Germinal center (tissue), 1 donor: ENCODE measurements around the gene TLX1.

Experiments used
- DNase-seq: peaks from one replicate; pipeline ENCODE4 v3.0.0; 2012; ENCODE audit warnings: mixed read lengths, low spot score

Gene TLX1

DNA sequence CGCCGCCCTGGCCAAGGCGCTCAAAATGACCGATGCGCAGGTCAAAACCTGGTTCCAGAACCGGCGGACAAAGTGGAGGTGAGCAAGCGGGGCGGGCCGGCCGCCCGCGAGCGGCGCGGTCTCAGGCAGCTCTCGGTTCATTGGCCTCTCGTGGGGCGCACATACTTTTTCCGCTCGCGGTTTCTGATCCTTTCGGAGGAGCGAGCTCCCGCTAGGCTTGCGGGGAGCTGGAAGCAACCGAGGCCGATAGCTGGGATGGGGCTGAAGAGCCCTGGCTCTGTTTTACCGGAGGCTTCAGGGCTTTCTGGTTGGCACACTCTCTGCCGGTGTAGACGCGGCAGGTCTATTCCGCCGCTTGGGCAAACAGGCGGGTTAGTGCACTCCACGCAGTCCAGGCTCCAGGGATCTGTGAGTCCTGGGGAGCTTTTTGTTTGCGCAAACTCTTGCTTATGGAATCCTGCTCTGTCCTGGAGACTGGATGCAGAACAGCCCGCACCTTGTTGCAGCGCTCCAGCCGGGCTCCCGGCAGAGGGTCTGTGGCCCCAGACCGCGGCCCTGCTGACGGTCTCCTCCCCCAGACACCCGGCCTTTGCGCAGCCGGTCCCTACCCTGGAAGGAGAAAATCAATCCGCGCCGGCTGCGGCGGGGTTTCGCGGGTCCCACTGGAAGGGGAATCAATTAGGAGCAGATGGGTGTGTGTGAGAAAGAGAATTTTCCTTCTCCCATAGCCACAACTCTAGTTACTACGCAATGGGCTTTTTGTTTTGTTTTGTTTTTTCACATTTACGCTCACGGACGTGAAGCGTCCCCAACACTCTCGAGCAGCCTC lies 3.4 kb downstream of the TLX1 start:
- no peak for DNase-seq

DNA sequence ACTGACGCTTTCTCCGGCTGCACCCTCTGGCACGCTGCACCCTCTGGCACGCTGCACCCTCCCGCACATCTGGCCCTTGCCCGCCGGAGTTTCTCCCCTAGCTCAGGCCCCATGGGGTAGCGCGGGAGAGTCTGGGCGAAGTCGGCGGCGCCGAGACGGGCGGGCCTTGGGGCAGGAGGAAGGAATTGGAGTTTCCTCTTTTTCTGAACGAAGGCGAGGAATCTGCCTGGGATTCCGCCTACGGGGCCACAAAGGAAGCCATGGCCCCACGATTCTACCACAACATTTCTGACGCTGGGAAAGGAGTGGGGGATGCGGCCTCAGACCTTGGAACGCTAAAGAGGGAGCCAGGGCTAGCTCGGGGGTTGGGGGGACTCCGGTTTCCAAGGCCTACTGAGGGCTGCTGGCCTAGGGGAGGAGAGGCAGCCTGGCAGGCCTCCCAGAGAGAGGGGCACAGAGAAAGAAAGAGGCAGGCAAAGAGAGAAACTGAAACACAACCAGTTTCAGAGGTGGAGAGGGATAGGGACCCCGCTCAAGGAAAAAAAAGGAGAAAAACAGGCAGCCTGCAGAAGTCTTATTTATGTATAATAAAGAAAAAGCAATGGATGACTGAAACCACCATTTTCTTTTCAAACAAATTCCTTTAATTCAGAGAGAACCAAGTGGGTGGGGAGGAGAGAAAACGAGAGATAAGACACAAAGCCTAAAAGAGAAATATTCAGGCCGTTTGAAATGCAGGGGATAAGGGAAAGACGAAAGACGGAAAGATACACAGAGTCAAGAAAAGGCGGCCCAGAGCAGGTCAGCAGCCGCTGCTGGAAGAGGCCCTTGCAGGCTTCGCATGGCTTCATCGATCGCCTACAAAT lies 4.3 kb downstream of the TLX1 start:
- no peak for DNase-seq

DNA sequence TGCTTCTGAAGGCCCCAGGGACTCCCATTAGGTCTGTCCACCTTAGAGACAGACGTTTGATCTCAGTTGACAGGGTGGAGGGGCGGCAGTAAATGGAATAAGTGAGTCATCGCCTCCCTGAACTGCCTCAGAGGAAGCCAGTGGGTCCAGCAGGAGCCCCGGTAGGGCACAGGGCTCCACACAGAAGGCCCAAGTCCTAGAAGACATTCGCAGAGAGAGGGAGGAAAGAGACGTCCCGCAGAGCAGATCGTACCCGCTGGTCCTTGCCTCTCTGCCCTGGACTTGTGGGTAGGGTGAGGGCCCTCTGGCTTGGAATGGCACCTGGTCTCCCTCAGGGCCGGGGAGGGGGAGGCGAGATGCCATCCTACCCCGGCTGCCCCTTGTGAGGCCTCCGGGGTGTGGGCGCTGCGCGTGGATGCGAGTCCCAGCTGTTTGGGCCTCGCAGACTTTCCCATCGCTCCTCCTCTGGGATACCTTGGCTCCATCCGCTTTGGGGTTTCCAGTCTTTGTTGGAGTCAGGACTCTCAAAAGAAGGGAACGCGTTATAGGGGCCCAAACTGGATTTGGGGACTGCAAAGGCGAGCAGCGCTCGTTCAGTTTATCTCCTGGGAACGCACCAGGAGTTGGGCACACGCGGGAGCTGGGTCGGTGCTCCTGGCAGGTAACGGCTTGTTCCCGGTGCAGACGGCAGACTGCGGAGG lies 5.1 kb downstream of the TLX1 start:
- no peak for DNase-seq

DNA sequence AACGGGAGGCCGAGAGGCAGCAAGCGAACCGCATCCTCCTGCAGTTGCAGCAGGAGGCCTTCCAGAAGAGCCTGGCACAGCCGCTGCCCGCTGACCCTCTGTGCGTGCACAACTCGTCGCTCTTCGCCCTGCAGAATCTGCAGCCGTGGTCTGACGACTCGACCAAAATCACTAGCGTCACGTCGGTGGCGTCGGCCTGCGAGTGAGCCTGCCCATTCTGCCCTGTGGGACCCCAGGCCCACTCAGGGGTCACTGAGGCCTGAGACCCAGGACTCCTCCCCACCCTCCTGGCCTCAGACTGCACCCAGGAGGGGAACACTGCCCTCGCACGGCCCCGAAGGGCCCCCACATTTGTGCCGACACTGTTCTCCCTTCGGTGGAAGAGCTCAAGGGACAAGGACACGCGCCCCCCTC lies 5.6 kb downstream of the TLX1 start:
- DNase-seq: no peak

DNA sequence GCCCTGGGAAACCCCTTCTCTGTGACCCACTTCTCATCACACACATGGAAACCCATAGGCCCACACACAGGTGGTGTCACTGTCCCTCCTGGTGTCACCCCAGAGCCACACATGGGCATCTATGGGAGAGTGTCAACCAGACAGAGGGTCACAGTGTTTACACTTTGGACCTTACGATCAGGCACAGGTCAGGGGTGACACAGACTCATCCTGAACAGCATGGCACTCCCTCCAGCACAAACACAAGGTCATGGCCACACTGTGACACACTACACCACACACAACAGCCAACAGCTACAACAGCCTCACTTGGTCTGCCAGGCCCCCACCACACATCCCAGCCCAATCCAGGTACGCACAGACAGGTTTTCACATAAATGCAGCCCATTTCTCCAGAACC lies 6.2 kb downstream of the TLX1 start:
- DNase-seq: no peak

DNA sequence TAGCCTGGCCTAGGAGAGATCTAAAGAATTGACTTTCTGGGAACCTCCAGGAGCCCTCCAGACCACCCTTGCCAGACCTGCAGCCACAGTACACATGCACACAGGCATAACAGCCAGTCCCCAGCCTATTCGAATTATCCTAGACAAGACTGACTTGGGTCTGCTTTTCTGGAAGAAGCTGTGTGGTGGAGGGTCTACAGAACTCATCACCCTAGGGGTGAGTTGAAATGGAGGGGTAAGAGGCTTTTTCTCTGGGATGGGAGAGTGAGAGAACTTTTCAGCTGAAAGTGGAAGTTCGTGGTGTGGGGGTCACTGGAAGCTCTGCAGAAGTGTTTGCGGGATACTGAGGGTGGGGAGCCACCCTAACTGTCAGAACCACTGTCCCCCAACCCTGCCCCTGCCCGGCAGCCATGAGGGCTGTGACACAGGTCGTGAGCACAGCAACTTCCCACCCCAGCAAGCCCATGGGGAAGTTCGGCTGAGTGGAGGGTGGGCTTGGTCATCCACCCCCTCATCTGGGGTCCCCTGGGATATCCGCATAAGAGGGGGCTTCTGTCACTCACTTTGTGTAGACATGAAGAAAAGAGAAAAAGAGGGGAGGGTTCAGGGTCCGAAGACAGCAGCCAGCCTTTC lies 7.8 kb downstream of the TLX1 start:
- no peak for DNase-seq

DNA sequence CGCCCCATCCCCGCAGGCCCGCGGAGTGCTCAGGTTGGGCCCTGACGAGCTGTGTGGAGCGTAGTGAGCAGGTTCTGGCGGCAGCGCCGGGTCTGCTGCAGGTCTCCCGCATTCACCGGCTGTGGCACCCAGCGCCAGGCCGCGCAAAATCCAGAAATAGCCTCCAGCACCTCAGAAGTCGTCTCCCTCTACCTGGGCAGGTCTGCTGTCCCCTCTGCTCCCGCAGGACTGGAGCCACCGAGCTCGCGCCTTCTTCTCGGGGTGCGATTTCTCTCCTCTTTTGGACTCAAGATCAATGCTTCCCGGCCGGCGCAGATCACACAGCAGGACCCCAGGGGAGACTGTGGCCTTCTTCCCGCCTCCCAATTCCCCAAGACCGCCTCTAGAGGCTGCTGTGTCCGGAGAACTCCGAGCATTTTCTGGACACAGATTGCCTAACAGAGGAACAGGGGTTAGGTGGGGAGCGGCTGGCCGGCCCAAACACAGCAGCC lies 8.4 kb downstream of the TLX1 start:
- DNase-seq: no peak

DNA sequence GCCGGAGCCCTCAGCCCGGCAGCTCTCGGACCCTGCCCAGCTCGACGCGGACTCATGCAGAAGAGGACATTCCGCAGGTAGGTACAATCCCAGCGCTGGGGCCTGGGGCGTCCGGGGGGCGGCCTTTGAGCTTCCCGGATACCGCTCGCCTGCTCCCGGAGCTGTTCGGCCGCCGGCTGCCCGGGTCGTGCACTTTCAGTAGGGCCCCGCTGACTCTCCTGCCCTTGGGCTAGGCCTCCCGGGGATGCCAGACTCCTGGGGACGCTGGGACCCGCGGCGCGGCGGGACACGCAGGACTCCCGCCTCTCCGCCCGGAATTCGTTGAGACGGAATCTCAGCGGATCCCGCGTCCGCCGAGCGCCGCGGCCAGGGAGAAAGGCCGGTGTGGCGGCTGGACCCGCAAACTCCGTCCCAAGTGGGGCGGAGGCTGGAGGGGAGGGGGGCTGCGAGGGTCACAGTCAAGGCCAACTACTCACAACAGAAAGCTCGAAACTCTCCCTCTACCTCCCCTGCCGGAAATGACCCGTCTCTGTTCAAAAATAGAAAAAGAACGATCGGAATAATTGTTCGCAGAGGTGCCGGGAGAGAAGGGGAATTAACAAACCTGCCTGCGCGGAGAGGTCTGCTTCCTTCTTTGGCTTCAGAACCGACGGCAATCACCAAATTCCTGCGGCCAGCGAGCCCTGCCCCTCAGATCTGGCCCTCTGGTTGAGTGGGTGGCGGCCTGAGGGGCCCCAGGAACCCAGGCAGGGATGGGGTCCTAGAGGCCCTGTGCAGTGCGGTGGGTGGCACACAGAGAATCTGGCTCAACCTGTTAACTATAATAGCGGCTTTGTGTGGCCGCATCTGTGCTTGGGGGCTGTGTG lies 9.2 kb downstream of the TLX1 start:
- no peak for DNase-seq

DNA sequence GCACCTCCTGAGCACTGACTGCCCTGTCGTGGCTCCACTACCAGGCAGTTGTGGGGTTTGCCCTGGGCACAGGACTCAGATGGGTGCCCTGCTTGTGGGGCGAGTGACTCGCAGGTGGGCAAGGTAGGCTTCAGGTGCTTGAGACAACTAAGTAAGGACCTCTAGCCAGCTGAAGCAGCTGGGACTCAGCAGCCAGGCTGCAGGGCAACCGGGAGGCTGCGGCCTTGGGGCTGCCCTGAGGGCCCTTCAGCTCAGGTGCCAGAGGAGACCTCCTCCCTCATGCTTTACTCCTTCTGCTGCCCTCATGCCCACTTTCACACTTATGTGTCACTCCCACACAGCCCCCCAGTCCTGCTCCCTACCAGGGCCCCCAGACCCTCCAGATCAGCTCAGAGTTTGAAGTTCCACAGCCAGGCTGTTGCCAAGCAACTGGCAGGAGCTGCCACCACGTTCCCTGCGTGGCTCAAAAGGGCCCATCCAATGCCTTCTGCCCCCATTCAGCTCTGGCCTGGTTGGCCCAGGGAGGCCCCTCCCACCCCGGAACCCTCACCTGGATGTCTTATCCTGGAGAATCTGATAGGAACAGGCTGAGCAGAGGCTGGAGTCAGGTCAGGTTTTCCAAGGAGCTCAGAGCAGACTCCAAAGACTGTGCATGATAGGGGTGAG lies 10.0 kb downstream of the TLX1 start:
- DNase-seq: no peak

DNA sequence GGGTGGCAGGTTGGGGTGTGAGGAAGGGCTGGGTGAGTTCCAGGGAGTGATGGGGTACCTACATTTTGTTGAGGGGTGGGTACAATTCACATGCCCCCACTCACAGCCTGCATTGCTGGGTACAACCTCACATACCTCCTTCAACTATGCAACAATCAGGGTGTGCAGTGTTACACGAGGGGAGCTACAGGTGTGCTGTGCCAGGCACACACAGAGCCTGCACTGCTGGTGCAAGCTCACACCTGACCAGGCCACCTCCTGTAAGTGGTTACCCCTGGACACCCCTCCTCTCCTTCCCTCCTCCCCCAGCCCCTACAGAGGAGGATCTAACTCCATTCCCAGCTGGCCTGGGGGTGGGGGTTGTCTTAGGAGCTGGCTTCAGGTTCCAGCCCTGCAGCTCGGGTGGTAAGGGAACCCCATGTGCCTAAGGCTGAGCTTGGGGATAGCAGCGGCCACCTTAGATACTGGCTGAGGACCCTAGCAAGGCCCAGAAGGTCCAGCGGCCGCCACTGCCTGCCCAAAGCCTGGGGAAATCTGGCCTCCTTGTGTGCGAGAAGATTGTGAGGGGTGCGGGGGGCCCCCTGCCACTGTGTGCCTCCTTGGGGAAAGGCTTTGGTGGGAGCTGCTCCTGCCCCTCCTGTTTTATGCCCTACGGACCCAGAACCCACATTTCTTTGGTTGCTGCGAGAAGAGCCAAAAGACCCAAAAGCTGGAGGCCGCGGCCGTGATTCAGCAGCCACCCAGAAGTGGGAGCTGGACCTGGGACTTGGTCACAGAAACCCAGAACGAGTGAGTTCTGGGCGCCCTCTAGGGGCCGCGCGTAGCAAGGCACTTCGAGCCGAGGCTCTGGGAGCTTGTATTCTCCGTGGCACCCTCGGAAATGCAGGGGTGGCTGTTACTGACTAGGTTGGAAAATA lies 10.8 kb downstream of the TLX1 start:
- peak; percentile 81 for DNase-seq

DNA sequence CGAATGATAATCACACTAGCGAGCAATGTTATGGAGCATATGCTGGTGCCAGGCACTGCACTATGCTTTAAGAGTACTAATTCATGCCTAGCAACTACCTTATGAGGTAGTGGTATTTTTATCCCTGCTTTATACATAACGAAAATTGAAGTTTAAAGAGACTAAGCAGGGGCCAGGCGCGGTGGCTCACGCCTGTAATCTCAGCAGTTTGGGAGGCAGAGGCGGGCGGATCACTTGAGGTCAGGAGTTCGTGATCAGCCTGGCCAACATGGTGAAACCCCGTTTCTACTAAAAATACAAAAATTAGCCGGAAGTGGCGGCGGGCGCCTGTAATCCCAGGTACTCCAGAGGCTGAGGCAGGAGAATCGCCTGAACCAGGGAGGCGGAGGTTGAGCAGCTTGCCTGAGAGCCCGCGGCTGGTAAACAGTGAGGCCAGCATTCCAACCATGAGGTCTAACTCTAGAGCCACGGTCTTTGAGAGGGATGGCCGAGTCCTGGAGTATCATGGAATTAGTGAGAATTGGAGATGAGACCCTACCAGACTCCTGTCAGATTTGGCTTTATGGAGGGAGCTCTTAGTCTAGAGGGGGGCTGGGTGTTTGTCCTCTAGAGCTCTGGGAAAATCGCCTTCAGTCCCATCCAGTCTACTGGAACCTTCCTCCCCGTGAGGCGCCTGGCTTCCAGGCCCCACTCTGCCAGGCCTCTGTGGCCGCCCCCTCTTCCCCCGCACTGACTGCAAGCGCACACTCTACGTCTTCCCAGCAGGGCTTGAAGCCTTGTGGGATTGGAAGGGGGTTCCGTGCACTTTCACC lies 11.6 kb downstream of the TLX1 start:
- no peak for DNase-seq

DNA sequence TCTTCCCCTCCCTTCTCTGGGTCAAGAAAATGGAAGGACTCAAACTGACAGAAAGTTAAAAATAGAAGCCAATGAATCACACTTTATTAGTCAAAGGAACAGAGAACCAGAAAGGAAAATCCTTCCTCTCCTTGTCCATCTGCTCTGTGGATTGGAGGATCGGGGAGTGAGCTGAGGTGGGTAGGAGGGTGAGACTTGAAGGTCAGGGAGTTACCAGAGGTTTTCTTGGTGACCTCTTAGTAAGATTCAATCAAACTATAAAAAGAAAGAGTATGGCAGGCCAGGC lies 12.2 kb downstream of the TLX1 start:
- DNase-seq: no peak

DNA sequence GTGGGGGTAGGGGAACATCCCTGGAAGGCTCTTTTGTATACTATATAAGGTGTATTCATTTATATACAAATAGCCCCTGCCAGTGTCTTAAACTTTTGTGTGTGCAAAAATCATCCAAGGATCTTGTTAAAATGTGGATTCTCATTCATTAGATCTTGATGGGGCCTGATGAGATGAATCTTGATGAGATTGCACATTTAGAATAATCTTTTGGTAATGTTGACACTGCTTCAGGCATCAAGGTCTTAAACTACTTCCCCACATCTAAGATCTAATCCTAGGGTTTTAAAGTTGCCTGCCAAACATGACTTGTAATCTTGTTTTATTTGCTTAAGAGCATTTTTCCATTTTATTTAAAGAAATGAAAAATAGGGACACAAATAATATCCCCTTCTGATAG lies 13.0 kb downstream of the TLX1 start:
- no peak for DNase-seq

DNA sequence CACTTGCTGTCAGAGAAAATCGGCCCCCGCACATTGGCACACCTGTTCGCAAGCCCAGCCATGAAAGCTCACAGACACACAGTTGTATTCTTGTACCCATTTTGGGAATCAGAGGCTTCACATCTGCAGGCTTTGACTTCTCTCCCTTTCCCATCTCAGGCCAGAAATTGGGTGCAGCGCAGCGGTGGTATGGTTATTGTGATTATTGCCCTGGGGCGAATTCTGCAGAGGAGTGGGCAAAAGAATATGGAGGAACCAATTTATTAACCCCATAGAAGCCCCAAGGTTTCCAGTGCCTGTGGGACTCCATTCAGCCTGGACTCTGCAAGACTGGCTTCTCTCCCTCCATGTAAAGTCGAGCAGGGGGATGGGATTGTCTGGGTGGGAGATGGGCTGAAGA lies 14.0 kb downstream of the TLX1 start:
- DNase-seq: no peak

DNA sequence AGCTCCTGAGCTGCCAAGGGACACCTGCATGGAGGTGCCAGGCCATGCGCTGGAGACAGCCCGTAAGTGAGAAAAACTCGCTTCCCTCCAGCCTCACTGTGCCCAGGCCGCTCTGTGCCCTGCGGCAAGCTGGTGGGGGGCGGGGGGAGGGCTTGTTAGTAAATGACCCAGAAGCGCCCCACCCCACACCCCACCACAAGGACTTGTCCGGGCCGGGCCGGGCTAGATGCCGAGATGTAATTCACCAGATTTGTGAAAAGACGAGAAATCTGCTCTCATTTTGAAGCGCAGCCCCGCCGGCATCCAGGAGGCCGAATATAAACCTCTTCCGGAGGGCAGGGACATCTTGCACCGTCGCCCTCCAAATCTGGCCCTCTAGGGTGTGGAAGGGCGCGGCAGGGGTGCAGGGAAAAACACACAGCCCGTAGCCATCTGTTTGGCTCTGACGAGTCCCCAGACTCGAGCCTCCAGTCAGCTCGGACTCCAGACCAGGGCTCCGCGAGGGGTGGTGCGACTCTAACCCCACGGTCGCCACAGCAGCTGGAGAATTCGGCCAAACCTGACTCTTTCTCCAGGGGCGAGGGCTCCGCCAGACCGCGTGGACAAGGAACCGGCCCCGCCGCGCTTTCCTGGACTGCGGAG lies 14.8 kb downstream of the TLX1 start:
- no peak for DNase-seq

DNA sequence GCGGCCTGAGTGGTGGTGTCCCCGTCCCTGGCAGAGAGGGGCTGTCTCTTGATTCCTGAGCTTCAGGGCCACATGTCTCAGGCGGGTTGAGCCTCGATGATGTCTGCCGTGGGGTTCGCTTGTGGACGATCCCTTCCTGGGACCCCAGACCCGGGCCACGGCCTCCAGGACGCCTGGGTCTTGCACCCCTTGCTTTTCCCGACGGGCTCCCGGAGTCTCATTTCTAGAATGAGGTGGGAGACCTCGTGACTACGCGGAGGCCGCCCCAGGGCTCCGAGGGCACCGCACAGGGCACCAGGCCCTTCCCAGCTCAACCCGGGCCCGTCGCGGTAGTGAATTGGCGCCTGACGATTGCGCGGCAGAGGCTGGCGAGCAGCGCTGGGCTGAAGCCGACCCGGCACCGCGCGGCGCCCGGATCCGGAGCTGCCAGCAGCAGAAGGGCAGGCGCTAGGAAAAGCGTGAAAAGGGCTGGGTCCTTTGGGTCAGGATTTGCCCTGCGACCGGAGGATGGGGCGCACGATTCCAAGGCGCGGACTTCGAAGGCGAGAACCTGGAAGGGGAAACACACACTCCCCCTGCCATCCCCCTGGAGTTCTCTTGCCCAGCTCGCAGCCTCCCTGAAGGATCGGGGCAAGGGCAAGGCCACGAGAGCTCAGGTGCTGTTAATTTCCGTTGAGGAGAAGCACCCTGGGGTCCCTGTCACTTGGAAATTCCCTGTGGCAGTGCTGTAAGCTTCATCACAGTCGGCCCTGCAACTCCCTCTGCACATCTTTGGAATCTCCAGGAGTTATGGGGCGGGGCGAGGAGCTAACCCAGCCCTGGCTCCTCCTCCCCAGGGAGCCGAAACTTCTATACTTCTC lies 15.5 kb downstream of the TLX1 start:
- DNase-seq: no peak

DNA sequence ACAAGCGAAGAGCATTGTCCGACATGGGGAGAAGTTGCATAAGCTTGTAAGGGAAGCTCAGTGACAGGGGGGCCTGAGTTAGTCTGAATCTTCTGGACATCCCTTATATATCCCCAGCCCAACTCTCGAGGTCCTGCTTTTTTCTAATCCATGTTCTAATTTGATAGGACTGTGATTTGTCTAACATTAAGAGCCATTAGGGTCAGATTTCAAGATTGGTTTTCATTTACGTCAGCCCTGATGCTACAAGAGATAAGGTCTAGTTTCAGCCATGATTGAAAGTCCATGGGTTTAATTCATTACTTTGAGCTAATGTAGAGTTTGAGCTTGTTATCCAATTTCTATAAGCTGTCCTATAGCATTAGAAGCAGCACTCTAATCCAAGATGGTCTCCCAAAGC lies 20.3 kb downstream of the TLX1 start:
- no peak for DNase-seq
